ENCODE measurements around the gene ARHGAP26. TPM values are rescaled to one million over a fixed set of nuclear protein-coding genes. Genes with fewer than 3 reads are reported as not detected.

ARHGAP26 gene
- total RNA-seq, 1 donor from 2014 or later, result 42.1 TPM

DNA sequence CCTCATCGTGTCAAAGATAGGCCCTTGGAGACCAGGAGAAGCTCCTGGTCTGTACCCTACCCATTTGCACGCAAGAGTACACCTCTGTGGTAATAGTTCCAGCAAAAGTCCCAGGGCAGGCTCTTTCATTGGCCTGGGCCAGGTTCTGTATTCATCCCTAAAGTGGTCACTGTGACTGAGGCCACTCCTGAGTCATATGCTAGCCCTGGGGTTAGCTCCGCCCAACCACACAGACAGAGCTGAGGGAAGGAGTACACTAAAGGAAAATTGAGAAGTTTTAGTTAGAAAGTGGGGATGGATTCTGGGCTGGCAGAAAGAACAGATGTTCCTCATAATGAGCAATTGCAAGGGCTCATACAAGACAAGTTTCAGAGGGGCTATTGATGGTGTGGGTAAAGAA, 206.7 kb downstream of the ARHGAP26 start:
- Histone ChIP-seq H3K27me3 (ENCODE audit: low read depth) (no peaks in the 10 kb centered on the region), H3K4me1 (peaks cover 69% of the 10 kb centered on the region), H3K36me3 (no peaks in the 10 kb centered on the region), H3K4me3 (no peak overlapping the region), H3K9me3 (no peaks in the 10 kb centered on the region), H3K27ac (no peak overlapping the region)
- intact Hi-C loops (cut with DNase I), result no loop called here
- DNase-seq, result peak; percentile 55
- peak; percentile 49 to 69 for ATAC-seq
- TF ChIP-seq, protein P1, sequence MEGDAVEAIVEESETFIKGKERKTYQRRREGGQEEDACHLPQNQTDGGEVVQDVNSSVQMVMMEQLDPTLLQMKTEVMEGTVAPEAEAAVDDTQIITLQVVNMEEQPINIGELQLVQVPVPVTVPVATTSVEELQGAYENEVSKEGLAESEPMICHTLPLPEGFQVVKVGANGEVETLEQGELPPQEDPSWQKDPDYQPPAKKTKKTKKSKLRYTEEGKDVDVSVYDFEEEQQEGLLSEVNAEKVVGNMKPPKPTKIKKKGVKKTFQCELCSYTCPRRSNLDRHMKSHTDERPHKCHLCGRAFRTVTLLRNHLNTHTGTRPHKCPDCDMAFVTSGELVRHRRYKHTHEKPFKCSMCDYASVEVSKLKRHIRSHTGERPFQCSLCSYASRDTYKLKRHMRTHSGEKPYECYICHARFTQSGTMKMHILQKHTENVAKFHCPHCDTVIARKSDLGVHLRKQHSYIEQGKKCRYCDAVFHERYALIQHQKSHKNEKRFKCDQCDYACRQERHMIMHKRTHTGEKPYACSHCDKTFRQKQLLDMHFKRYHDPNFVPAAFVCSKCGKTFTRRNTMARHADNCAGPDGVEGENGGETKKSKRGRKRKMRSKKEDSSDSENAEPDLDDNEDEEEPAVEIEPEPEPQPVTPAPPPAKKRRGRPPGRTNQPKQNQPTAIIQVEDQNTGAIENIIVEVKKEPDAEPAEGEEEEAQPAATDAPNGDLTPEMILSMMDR (IDR thresholded peaks at IDR 0.05), result no peak

DNA sequence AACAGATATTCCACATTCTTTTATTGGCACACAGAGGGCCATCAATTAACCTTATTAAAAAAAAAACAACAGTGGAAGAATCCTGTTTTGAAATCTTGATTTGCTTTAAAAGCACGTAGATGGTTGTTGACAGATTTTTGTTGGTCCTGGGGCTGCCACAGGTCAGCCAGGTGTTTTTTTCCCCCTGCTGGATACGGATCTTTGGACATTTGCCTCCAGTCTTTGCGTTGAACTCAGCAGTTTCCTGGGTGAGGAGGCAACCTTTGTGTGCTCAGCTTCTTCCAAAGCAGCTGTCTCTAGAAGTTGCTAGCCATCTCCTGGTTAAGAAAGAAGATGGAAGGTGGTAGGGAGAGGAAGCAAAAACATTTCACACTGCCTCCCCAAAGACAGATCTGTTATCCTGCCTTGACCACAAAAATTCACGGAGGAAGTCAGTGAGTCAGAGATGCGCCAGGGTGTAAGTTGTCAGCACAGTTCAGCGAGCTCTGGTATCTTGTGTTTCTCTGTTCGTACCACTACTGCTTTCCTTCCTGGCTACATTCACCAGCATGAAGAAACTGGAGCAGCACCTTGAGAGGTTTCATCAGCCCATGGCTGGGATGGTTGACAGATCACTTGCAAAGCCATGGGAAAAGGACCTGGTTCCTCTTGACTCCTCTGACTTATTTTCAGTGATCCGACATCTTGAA, 207.3 kb downstream of the ARHGAP26 start:
- DNase-seq (no peak), ATAC-seq (peak; percentile 66 to 74)
- H3K4me3 ChIP-seq, result no peak overlapping the region
- no peaks in the 10 kb centered on the region for H3K36me3 ChIP-seq
- TF ChIP-seq, protein P1 (IDR thresholded peaks at IDR 0.05), result no peak
- peak overlapping the region; percentile 15 for H3K27ac ChIP-seq
- intact Hi-C loops (cut with DNase I), result no loop called here
- H3K27me3 ChIP-seq (ENCODE audit: low read depth), result no peaks in the 10 kb centered on the region
- H3K4me1 ChIP-seq, result peaks cover 69% of the 10 kb centered on the region
- no peaks in the 10 kb centered on the region for H3K9me3 ChIP-seq

DNA sequence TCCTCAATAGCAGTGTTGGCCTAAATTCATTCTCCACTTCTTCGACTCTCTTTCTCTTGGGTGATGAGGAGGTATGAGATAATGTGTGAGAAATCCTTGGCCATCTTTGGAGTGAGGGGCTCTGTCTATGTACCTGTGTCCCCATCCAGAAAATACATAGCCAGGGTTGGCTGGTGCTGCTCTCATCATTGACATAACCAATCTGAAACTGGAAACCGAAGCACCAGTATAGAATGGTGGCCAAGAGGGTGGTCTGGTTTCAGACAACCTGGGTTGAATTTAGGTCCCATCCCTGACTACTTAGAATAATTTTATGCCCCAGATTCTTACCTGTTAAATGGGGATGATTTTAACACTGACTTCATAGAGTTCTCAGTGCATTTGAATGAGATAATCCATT, 208.1 kb downstream of the ARHGAP26 start:
- Histone ChIP-seq H3K36me3 (no peaks in the 10 kb centered on the region), H3K27ac (peak overlapping the region; percentile 15), H3K27me3 (ENCODE audit: low read depth) (no peaks in the 10 kb centered on the region), H3K4me3 (no peak overlapping the region), H3K9me3 (no peaks in the 10 kb centered on the region), H3K4me1 (peaks cover 75% of the 10 kb centered on the region)
- ATAC-seq (no peak), DNase-seq (no peak)
- TF ChIP-seq, protein P1 (IDR thresholded peaks at IDR 0.05), result no peak
- intact Hi-C loops (cut with DNase I), result no loop called here

DNA sequence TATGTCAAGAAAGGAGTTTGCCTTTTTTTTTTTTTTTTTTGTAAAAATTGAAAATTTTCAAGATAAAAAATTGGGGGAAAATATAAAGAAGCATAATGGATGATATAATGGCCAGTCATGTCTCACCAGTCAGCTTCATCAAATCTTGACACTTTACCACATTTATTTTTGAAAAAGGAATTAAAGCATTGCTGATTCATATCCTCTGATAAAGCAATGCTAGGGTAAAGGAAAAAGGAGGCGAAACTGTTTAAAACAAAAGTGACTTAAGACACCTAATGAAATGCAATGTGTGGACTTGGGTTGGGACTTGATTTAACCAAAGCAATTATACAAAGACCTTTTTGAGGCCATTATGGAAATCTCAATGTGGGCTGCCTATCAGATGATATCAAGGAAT, 208.5 kb downstream of the ARHGAP26 start:
- peaks cover 75% of the 10 kb centered on the region for H3K4me1 ChIP-seq
- intact Hi-C loops (cut with DNase I), result no loop called here
- TF ChIP-seq, protein P1 (IDR thresholded peaks at IDR 0.05), result no peak

DNA sequence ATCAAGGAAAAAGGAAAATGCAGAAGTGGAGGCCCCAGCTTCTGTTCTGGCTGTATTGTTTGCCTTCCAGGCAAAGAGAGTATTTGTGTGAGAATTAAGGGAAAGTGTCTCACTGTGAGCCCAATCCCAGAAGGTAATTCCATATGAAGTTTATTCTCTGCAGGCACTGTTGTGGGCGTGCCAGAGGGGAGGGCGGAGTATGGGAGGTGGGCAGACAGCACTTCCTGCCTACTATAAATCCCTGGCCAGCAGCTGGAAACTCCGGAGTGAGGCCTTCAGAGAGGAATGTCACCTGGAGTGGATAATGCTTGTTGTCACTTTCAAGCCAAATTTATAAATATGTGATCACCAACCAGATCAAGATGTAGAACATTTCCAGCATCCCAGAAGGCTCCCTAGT, 209.5 kb downstream of the ARHGAP26 start:
- H3K27me3 ChIP-seq (ENCODE audit: low read depth), result no peaks in the 10 kb centered on the region
- peaks cover 75% of the 10 kb centered on the region for H3K4me1 ChIP-seq
- no peak for ATAC-seq
- intact Hi-C loops (cut with DNase I), result no loop called here
- no peak overlapping the region for H3K4me3 ChIP-seq
- TF ChIP-seq, protein P1 (IDR thresholded peaks at IDR 0.05), result no peak
- no peaks in the 10 kb centered on the region for H3K9me3 ChIP-seq
- H3K36me3 ChIP-seq, result no peaks in the 10 kb centered on the region
- H3K27ac ChIP-seq, result no peak overlapping the region
- no peak for DNase-seq

More for the DNA sequence above, 208.5 kb downstream of the ARHGAP26 start:
- Histone ChIP-seq H3K36me3 (no peaks in the 10 kb centered on the region), H3K9me3 (no peaks in the 10 kb centered on the region), H3K27me3 (ENCODE audit: low read depth) (no peaks in the 10 kb centered on the region), H3K27ac (no peak overlapping the region), H3K4me3 (no peak overlapping the region)
- ATAC-seq (no peak), DNase-seq (no peak)
